Measurements from ENCODE around the gene GGA2.
"Not testable (repeated sequence)": the region's sequence is repeated elsewhere in the genome, so short reads cannot be mapped to it uniquely, and the experiment has no call there.

GGA2 gene

DNA sequence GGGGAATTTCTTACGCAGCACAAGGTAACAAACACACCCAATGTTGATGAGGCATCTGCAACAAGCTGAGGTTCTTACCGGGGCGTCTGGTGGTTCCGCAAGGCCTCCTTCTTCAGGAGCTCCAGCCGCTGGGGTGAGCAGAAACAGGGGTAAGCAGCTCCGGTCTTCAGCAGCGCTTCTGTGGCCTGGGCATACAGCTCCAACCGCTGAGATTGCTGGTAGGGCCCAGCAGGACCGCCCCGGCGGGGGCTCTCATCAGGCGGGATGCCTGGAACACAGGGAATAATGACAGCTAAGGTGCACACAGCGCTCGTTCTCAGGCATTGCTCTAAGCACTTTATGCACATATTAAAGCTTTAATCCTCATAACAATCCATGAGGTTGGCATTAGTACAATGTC, 34.1 kb upstream of the GGA2 start:
- peaks cover 0 to 17% (median 0%) of the 10 kb centered on the region in 11 experiments; a peak in 1 of 22 replicates for H4K20me1 ChIP-seq
- H3K4me1 ChIP-seq: peaks cover 0 to 7% (median 0%) of the 10 kb centered on the region in 10 experiments; a peak in 7 of 20 replicates
- TF ChIP-seq Cebpa-rat (IDR thresholded peaks at IDR 0.05): no peak
- H3K9me3 ChIP-seq (replicated peaks in 1 of 11): no peaks in the 10 kb centered on the region
- no peak overlapping the region for H3K9ac ChIP-seq
- H3K4me3 ChIP-seq: no peak overlapping the region
- H3K36me3 ChIP-seq: peaks cover 82 to 100% (median 95%) of the 10 kb centered on the region in 11 experiments
- H3K4me2 ChIP-seq: no peak overlapping the region
- no peak overlapping the region; a peak in 1 of 22 replicates for H3K27ac ChIP-seq
- no peaks in the 10 kb centered on the region for H3K27me3 ChIP-seq

DNA sequence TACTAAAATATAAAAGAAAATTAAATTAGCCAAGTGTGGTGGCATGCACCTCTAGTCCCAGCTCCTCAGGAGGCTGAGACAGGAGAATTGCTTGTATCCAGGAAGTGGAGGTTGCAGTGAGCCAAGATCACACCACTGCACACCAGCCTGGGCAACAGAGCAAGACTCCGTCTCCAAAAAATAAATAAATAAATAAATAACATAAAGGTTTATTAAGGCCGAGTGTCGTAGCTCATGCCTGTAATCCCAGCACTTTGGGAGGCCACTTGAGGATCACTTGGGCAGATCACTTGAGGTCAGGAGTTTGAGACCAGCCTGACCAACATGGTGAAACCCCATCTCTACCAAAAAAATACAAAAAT, 30.5 kb upstream of the GGA2 start:
- H3K36me3 ChIP-seq: peaks cover 59 to 100% (median 95%) of the 10 kb centered on the region in 11 experiments
- not testable (repeated sequence) for H3K27ac ChIP-seq

DNA sequence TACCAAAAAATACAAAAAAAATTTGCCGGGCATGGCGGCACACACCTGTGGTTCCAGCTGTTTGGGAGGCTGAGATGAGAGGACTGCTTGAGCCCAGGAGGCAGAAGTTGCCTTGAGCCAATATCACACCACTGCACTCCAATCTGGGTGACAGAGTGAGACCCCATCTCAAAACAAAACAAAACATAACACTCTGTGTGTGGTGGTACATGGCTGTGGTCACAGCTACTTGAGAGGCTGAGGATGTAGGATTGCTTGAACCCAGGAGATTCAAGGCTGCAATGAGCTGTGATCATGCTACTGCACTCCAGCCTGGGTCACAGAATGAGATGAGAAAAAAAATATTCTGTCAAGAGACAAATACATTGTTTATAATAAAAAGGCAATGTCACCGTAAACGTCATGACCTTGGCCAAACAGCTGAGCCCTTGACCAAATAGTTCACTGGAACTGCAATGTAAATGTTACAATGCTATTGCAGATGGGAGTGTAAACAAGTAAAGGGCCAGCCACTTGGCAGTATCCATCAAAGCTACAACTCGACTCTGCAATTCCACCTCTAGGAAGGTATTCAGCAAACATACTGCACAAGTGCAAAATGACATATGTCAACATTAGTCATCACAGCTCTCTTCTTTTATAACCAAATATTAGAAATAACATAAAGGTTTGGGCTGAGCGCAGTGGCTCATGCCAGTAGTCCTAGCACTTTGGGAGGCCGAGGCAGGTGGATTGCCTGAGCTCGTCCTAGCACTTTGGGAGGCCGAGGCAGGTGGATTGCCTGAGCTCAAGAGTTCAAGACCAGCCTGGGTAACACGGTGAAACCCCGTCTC, 29.9 kb upstream of the GGA2 start:
- no peak for TF ChIP-seq Cebpa-rat (IDR thresholded peaks at IDR 0.05)
- H3K4me3 ChIP-seq: no peak overlapping the region
- H3K27me3 ChIP-seq: no peaks in the 10 kb centered on the region
- H3K36me3 ChIP-seq: peaks cover 59 to 100% (median 95%) of the 10 kb centered on the region in 11 experiments
- H3K27ac ChIP-seq: no peak overlapping the region; a peak in 1 of 22 replicates
- H3K4me2 ChIP-seq: no peak overlapping the region
- H3K4me1 ChIP-seq: peaks cover 0 to 25% (median 12%) of the 10 kb centered on the region in 10 experiments; a peak in 12 of 20 replicates
- no peaks in the 10 kb centered on the region for H3K9me3 ChIP-seq (replicated peaks in 1 of 11)
- no peak overlapping the region for H3K9ac ChIP-seq
- H4K20me1 ChIP-seq: peaks cover 0 to 11% (median 0%) of the 10 kb centered on the region in 11 experiments; a peak in 1 of 22 replicates

More for the DNA sequence above, 30.5 kb upstream of the GGA2 start:
- H3K4me3 ChIP-seq; H3K4me2 ChIP-seq; H3K27me3 ChIP-seq; H3K9ac ChIP-seq; H3K9me3 ChIP-seq (replicated peaks in 1 of 11): not testable (repeated sequence)
- Histone ChIP-seq H3K4me1 (peaks cover 0 to 25% (median 12%) of the 10 kb centered on the region in 10 experiments; a peak in 12 of 20 replicates), H4K20me1 (peaks cover 0 to 12% (median 0%) of the 10 kb centered on the region in 11 experiments; a peak in 1 of 22 replicates)

DNA sequence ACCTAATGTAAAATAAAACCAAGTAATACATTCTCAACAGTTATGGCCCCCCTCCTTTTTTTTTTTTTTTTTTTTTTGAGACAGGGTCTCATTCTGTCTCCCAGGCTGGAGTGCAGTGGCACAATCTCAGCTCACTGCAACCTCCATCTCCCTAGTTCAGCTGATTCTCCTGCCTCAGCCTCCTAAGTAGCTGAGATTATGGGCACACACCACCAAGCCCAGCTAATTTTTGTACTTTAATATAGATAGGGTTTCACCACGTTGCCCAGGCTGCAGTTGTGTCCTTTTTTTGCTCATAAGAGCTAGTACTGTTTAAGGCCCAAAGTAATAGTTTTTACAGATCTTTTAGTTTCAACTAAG, 28.6 kb upstream of the GGA2 start:
- Histone ChIP-seq H3K4me3 (no peak overlapping the region), H3K27ac (peak overlapping the region in 9 of 11 experiments; percentile 12 to 68 (median 46); a peak in 17 of 22 replicates), H3K4me1 (peaks cover 0 to 25% (median 12%) of the 10 kb centered on the region in 10 experiments; a peak in 12 of 20 replicates), H3K9me3 (replicated peaks in 1 of 11) (no peaks in the 10 kb centered on the region), H3K9ac (peak overlapping the region in 6 of 11 experiments; percentile 38 to 53 (median 41); a peak in 7 of 22 replicates), H3K4me2 (peak overlapping the region in 7 of 11 experiments; percentile 22 to 64 (median 57); a peak in 14 of 22 replicates), H3K36me3 (peaks cover 59 to 100% (median 95%) of the 10 kb centered on the region in 11 experiments), H3K27me3 (no peaks in the 10 kb centered on the region), H4K20me1 (peaks cover 0 to 11% (median 0%) of the 10 kb centered on the region in 11 experiments; a peak in 1 of 22 replicates)
- TF ChIP-seq Cebpa-rat (IDR thresholded peaks at IDR 0.05): no peak

DNA sequence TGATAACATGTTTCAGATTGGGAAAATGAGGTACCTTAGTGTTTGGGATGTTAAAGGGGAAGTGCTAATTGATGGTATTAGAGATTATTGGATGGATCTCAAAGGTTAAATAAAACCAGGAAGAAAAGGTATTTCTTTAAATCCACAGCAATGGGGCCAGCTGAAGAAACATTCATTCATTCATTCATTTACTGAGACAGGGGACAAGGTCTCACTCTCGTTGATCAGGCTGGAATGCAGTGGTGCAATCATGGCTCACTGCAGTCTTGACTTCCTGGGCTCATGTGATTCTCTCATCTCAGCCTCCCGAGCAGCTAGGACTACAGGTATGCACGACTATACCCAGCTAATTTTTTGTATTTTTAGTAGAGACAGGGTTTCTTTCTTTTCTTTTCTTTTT, 27.1 kb upstream of the GGA2 start:
- TF ChIP-seq Cebpa-rat (IDR thresholded peaks at IDR 0.05): no peak
- H3K4me3 ChIP-seq: no peak overlapping the region
- H3K9me3 ChIP-seq (replicated peaks in 1 of 11): no peaks in the 10 kb centered on the region
- H4K20me1 ChIP-seq: peaks cover 0 to 11% (median 0%) of the 10 kb centered on the region in 11 experiments; a peak in 1 of 22 replicates
- no peak overlapping the region for H3K9ac ChIP-seq
- no peak overlapping the region for H3K27ac ChIP-seq
- H3K4me2 ChIP-seq: no peak overlapping the region
- no peaks in the 10 kb centered on the region for H3K27me3 ChIP-seq
- H3K36me3 ChIP-seq: peaks cover 59 to 100% (median 95%) of the 10 kb centered on the region in 11 experiments
- H3K4me1 ChIP-seq: peaks cover 0 to 25% (median 12%) of the 10 kb centered on the region in 10 experiments; a peak in 13 of 20 replicates

DNA sequence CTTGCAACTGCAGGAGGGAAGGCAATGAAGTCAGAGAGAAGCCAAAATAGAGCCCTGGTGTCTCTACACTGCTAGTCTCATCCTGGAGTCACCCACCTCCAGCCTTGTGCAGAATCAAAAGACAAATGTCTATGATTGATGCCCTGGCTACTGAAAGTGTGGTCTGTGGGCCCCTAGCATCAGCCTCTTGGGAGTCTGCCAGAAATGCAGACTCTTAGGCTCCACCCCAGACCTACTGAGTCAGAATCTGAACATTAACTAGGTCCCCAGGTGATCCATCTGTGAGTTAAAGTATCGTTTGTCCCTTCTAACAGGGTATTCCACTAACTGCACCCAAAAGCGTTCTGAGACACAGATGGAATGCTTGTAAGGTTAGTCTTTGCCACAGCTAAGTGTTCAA, 25.6 kb upstream of the GGA2 start:
- H3K27ac ChIP-seq: no peak overlapping the region
- no peak overlapping the region for H3K4me3 ChIP-seq
- peaks cover 0 to 25% (median 12%) of the 10 kb centered on the region in 10 experiments; a peak in 13 of 20 replicates for H3K4me1 ChIP-seq
- peaks cover 0 to 9% (median 0%) of the 10 kb centered on the region in 11 experiments; a peak in 1 of 22 replicates for H4K20me1 ChIP-seq
- H3K36me3 ChIP-seq: peaks cover 63 to 100% (median 93%) of the 10 kb centered on the region in 11 experiments
- no peaks in the 10 kb centered on the region for H3K27me3 ChIP-seq
- no peak for TF ChIP-seq Cebpa-rat (IDR thresholded peaks at IDR 0.05)
- no peaks in the 10 kb centered on the region for H3K9me3 ChIP-seq (replicated peaks in 1 of 11)
- H3K4me2 ChIP-seq: no peak overlapping the region
- H3K9ac ChIP-seq: no peak overlapping the region

DNA sequence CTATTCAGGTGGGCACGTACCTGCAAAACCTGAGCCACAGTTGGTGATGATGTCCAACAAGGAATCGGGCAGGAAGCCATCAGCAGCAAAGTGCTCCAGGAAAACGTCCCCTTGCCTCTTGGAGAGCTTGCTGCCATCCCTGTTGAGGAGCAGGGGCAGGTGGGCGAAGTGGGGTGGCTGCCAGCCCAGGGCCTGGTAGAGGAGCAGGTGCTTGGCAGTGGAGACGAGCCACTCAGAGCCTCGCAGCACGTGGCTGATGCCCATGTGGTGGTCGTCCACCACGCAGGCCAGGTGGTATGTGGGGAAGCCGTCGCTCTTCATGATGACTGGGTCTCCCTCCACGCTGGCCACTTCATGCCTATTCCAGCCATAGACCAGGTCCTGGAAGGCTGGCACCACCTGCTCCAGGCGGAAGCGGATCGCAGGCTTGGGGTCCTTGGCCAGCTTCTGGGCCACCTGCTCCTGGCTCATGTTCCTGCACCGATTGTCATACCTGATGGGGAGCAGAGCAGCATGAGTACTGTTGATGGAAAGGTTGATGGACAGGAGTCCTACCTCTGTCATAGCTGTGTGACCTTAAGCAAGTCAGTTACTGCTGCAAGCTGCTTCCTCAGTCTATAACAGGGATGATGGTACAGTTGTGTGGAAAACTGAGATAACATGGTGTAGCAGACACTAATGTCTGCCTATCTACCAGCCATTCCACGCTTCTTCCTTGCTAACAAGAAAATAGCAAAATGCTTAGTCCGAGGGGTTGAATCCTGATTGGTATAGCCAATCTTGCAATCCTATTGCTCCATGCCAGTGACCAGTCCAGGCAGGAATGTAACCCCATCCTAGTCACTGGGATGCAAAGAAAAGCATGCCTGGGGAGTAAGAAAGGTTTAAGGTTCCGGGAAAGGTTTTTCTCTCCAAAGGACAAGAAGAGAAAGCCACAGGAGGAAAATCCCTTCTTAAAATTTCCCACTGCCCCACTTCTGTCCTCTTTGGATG, 24.9 kb upstream of the GGA2 start:
- peaks cover 59 to 100% (median 91%) of the 10 kb centered on the region in 11 experiments for H3K36me3 ChIP-seq
- H3K4me3 ChIP-seq: no peak overlapping the region
- no peak overlapping the region for H3K4me2 ChIP-seq
- no peak for TF ChIP-seq Cebpa-rat (IDR thresholded peaks at IDR 0.05)
- no peaks in the 10 kb centered on the region for H3K27me3 ChIP-seq
- peaks cover 0 to 28% (median 12%) of the 10 kb centered on the region in 10 experiments; a peak in 13 of 20 replicates for H3K4me1 ChIP-seq
- no peak overlapping the region for H3K27ac ChIP-seq
- H3K9ac ChIP-seq: no peak overlapping the region
- no peaks in the 10 kb centered on the region for H3K9me3 ChIP-seq (replicated peaks in 1 of 11)
- peaks cover 0 to 5% (median 0%) of the 10 kb centered on the region in 11 experiments; a peak in 1 of 22 replicates for H4K20me1 ChIP-seq

DNA sequence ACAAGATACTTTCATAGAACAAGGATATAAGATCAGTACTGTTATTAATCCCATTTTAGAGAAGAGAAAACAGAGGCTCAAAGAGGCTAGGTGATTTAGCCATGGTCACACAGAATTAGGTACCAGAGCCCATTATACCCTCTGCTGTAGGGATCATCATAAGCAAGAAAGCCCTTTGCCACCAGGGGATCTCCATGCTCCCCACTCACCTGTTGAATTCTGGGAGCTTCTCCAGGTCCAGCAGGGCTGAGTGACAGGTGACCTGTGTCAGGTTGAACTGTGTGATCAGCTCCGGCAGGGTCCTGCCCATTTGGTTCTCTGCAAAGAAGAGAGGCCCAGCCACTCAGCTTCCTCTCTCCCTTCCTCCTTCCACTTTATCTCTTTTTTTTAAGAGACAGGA, 22.2 kb upstream of the GGA2 start:
- Histone ChIP-seq H3K9ac (no peak overlapping the region), H3K27ac (no peak overlapping the region), H3K36me3 (peaks cover 78 to 100% (median 95%) of the 10 kb centered on the region in 11 experiments), H3K4me3 (no peak overlapping the region), H3K4me1 (peaks cover 0 to 28% (median 0%) of the 10 kb centered on the region in 10 experiments; a peak in 9 of 20 replicates), H4K20me1 (0 out of 22 replicates have a peak, but pooled peaks cover 0 to 5% (median 0%) of the 10 kb centered on the region in 11 experiments), H3K27me3 (no peaks in the 10 kb centered on the region), H3K9me3 (replicated peaks in 1 of 11) (no peaks in the 10 kb centered on the region), H3K4me2 (no peak overlapping the region)
- TF ChIP-seq Cebpa-rat (IDR thresholded peaks at IDR 0.05): no peak
